Nephron (organoid): ENCODE results near the gene VWDE.

Source experiments
- H3K27ac Mint-ChIP-seq, 3 experiments: 2 replicates each; pipeline ENCODE4 v1.8.0; 2020; ENCODE audit warnings: mixed read lengths in 3 of 3, mild to moderate bottlenecking in 2 of 3, moderate library complexity in 1 of 3
- H3K27me3 Mint-ChIP-seq: 2 replicates; pipeline ENCODE4 v1.8.0; 2021; ENCODE audit warnings: low read depth, mild to moderate bottlenecking, moderate library complexity, mixed read lengths
- H3K36me3 Mint-ChIP-seq: 2 replicates; pipeline ENCODE4 v1.8.0; 2020; ENCODE audit warnings: low read depth, mixed read lengths
- H3K4me1 Mint-ChIP-seq: 2 replicates; pipeline ENCODE4 v1.8.0; 2020; ENCODE audit warnings: mixed read lengths
- H3K4me3 Mint-ChIP-seq, 3 experiments: 2 replicates each; pipeline ENCODE4 v1.8.0; 2020; ENCODE audit warnings: mild to moderate bottlenecking in 3 of 3, mixed read lengths in 3 of 3, moderate library complexity in 2 of 3
- H3K9me3 Mint-ChIP-seq: 2 replicates; pipeline ENCODE4 v1.8.0; 2020; ENCODE audit warnings: mixed read lengths
- CTCF ChIP-seq, 3 experiments: fragments of 200-600 bp; sonication (generic); IDR thresholded peaks; one replicate each; pipeline ENCODE4 v1.5.0; 2021; ENCODE audit warnings: antibody characterized with exemption in 3 of 3; ENCODE audit not compliant: unreplicated experiment in 3 of 3

The VWDE gene

GRCh38 chr7:12391922-12392615, 11.6 kb downstream of the VWDE start:
- no peak for TF ChIP-seq CTCF (IDR thresholded peaks at IDR 0.05; ENCODE audit: unreplicated experiment in 3 of 3)
- Mint-ChIP-seq H3K27me3 (no peaks in the 10 kb centered on the region), H3K27ac (no peak overlapping the region), H3K4me1 (no peaks in the 10 kb centered on the region), H3K9me3 (peaks cover under 1% of the 10 kb centered on the region), H3K36me3 (no peaks in the 10 kb centered on the region), H3K4me3 (no peak overlapping the region)

GRCh38 chr7:12389089-12389700, 14.5 kb downstream of the VWDE start:
- Mint-ChIP-seq H3K36me3 (no peaks in the 10 kb centered on the region), H3K27me3 (no peaks in the 10 kb centered on the region), H3K27ac (no peak overlapping the region), H3K4me3 (no peak overlapping the region), H3K4me1 (peaks cover 13% of the 10 kb centered on the region), H3K9me3 (no peaks in the 10 kb centered on the region)
- TF ChIP-seq CTCF (IDR thresholded peaks at IDR 0.05; ENCODE audit: unreplicated experiment in 3 of 3), result peak; percentile 73 to 79 (median 74)

- no peaks in the 10 kb centered on the region for H3K27me3 Mint-ChIP-seq
- no peaks in the 10 kb centered on the region for H3K9me3 Mint-ChIP-seq
- no peak overlapping the region for H3K27ac Mint-ChIP-seq
- peaks cover 13% of the 10 kb centered on the region for H3K4me1 Mint-ChIP-seq
- H3K4me3 Mint-ChIP-seq, result no peak overlapping the region
- H3K36me3 Mint-ChIP-seq, result no peaks in the 10 kb centered on the region
- TF ChIP-seq CTCF (IDR thresholded peaks at IDR 0.05; ENCODE audit: unreplicated experiment in 3 of 3), result no peak
Observed at GRCh38 chr7:12386313-12386740, 17.3 kb downstream of the VWDE start.

- TF ChIP-seq CTCF (IDR thresholded peaks at IDR 0.05; ENCODE audit: unreplicated experiment in 3 of 3), result no peak
- no peak overlapping the region for H3K27ac Mint-ChIP-seq
- no peak overlapping the region for H3K4me3 Mint-ChIP-seq
- no peaks in the 10 kb centered on the region for H3K27me3 Mint-ChIP-seq
- peaks cover 13% of the 10 kb centered on the region for H3K4me1 Mint-ChIP-seq
- H3K9me3 Mint-ChIP-seq, result no peaks in the 10 kb centered on the region
- no peaks in the 10 kb centered on the region for H3K36me3 Mint-ChIP-seq
Observed at GRCh38 chr7:12385364-12385786, 18.3 kb downstream of the VWDE start.

- Mint-ChIP-seq H3K27ac (no peak overlapping the region), H3K9me3 (no peaks in the 10 kb centered on the region), H3K4me1 (peaks cover 13% of the 10 kb centered on the region), H3K27me3 (no peaks in the 10 kb centered on the region), H3K4me3 (no peak overlapping the region), H3K36me3 (no peaks in the 10 kb centered on the region)
- no peak for TF ChIP-seq CTCF (IDR thresholded peaks at IDR 0.05; ENCODE audit: unreplicated experiment in 3 of 3)
Observed at GRCh38 chr7:12383377-12383776, 20.3 kb downstream of the VWDE start.

GRCh38 chr7:12378389-12378788, 25.3 kb downstream of the VWDE start:
- TF ChIP-seq CTCF (IDR thresholded peaks at IDR 0.05; ENCODE audit: unreplicated experiment in 3 of 3), result no peak
- Mint-ChIP-seq H3K36me3 (no peaks in the 10 kb centered on the region), H3K27ac (no peak overlapping the region), H3K9me3 (no peaks in the 10 kb centered on the region), H3K4me3 (no peak overlapping the region), H3K4me1 (no peaks in the 10 kb centered on the region), H3K27me3 (no peaks in the 10 kb centered on the region)
